Measurements from ENCODE around the gene MEOX1.

DNA sequence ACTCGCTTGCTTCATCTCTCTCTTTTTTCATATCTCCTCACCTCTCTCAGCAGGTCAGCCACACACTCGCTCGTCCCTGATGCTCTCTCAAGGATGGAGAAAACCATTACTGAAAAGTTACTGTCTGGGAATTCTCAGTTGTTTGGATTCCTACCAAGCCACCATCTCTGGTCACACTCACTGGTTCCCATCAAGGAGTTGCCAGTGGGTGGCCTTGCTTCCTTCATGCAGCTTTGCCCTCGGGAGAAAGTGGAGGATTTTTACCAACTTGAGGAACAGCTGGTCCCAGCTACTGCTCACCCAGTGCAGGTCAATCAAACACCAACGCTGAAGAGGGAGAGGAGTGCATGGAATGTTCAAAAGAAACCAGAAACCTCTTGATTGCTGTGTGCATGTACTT lies 25.3 kb downstream of the MEOX1 start:
- TF ChIP-seq POLR2AphosphoS5 (IDR thresholded peaks at IDR 0.05) (no peak), EP300 (IDR thresholded peaks at IDR 0.05) (no peak), POLR2A (IDR thresholded peaks at IDR 0.05) (no peak)
- TF ChIP-seq, protein P1, sequence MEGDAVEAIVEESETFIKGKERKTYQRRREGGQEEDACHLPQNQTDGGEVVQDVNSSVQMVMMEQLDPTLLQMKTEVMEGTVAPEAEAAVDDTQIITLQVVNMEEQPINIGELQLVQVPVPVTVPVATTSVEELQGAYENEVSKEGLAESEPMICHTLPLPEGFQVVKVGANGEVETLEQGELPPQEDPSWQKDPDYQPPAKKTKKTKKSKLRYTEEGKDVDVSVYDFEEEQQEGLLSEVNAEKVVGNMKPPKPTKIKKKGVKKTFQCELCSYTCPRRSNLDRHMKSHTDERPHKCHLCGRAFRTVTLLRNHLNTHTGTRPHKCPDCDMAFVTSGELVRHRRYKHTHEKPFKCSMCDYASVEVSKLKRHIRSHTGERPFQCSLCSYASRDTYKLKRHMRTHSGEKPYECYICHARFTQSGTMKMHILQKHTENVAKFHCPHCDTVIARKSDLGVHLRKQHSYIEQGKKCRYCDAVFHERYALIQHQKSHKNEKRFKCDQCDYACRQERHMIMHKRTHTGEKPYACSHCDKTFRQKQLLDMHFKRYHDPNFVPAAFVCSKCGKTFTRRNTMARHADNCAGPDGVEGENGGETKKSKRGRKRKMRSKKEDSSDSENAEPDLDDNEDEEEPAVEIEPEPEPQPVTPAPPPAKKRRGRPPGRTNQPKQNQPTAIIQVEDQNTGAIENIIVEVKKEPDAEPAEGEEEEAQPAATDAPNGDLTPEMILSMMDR (IDR thresholded peaks at IDR 0.05), result no peak

Data from stomach (tissue), 4 donors.